GDM1 (cell line): ENCODE measurements around the gene RND1.
"Not testable (repeated sequence)": the region's sequence is repeated elsewhere in the genome, so short reads cannot be mapped to it uniquely, and the experiment has no call there.

ENCODE experiments used
- DNase-seq: peaks from one replicate; lab custom pipeline; 2025; lab: John Stamatoyannopoulos, UW

RND1 gene

DNA sequence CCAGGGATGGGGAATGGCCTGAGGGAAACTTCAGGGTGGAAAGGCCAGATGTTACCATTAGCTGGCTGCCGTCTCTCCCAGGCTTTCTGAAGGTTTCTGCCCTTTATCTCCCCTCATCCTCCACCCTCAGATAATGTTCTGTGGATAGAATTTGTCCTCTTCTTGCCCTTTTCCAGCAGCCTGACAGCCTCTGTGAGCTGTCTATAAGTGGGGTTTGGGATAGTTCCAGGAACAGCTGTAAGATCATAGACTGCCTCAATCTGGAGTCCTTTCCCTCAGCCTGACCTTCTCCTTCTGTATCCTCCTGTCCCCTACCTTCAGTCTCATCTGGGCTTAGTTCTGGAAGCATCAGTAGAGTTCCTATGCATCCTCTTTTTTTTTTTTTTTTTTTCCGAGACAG, 2.8 kb upstream of the RND1 start:
- DNase-seq: no peak

DNA sequence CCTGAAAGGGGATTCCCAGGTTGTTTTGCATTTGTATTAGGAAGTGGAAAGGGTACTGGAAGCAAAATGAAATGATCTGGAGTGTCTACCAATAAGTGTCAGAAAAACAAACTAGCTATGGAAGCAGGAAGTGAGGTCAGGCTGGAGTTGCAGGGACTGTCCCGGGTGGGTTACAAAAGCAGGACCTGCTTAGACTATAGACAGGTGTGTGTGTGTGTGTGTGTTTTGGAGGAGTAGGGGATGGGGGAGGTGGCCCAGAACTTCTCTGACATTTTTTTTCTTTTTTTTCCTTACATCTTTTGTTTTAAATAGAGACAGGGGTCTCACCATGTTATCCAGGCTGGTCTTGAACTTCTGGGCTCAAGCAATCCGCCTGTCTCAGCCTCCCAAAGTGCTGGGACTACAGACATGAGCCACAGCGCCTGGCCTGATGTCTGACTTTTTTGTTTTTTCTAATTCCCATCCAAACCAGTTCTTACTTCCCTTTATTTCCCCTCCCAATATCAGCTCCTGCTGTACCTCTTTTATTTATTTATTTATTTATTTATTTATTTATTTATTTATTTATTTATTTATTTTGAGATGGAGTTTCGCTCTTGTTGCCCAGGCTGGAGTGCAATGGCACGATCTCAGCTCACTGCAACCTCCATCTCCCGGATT, 512 bp upstream of the RND1 start:
- DNase-seq: no peak

DNA sequence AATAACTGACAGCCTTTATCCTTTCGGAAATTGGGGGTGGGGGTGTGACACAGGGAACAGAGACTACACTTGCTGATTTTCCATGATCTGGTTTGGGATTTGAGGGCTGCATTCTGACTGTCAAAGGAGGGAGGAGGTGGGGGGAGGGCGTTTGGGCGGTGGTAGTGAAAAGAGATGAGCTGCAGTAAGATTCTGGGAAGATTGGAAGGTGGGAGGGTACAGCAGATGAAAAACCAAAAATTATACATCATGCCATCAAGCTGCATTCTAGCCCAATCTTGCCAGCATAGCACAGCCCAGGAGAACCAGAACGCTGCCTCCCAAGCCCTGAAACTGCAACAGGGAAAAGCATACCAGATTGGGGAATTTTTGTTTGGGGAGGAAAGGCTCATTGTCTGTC, 2.4 kb downstream of the RND1 start:
- no peak for DNase-seq

DNA sequence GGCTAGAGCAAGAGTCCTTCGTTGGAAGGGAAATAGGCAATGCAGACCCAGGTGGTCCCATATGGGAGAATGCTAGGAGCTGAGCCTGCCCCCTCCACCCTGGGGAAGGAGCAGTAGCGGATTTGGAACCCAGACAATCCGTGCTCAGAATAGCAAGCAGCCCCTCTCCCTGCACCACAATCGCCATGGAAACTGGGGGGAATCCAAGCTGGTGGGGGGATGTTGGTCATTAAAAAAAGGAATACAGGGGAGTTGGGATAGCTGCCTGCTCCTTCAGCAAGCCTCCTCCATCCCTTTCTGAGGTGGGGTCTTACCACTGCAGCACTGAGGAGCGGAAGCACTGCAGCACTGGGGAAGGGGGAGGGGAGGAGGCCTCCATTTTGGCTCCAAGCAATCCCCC, 2.9 kb downstream of the RND1 start:
- no peak for DNase-seq

DNA sequence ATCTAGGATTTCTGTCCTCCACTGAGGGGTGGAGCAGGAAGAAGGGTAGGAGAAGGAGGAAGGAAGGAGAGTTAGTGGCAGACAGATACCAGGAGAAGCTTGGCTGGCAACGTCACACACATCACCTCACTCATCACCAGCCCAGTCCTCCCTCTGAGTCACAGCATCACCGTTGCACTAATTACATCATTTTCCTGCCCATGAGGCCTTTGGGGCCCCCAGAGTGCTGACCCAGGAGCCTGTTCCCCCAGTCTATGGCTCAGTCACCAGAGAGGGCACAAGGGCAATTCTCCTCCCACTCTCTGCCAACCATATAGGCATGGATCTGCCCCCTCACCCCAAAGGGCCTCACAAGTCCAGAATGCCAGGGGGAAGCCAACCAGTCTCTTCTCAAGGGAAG, 4.6 kb downstream of the RND1 start:
- no peak for DNase-seq

DNA sequence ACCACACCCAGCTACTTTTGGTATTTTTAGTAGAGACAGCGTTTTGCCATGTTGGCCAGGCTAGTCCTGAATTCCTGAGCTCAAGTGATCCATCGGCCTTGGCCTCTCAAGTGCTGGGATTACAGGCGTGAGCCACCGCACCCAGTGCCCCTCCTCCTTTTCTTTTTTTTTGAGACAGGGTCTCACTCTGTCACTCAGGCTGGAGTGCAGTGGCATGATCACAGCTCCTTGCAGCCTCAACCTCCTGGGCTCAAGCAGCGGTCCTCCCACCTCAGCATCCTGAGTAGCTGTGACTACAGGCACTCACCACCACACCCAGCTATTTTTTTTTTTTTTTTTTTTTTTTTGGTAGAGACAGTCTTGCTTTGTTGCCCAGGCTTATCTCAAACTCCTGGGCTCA, 5.4 kb downstream of the RND1 start:
- not testable (repeated sequence) for DNase-seq

DNA sequence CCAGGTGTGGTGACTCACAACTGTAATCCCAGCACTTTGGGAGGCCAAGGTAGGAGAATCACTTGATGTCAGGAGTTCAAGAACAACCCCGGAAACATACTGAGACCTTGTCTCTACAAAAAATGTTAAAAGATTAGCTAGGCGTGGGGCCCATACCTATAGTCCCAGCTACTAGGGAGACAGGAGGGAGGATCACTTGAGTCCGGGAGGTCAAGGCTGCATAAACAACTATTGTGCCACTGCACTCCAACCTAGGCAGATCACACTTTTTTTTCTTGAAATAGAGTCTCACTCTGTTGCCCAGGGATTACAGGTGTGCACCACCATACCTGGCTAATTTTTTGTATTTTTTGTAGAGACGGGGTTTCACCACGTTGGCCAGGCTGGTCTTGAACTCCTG, 6.1 kb downstream of the RND1 start:
- no peak for DNase-seq

DNA sequence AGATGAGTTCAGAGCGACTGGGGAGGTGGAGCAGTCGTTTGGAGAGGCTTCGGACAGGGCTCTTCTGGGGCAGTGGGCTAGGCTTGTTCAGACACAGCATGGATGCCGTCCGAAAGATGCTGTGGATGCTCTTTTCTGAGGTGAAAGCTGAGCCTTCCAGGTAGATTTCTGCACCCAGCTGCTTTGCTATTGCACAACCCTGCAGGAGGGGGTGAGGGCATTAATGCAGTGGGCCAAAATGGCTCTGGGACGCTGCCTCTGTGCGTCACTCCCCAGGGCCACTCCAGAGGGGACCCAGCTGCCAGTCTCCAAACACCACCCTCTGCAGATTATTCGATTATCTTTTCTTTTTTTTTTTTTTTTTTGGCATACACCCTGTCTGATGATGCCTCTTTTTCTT, 7.6 kb downstream of the RND1 start:
- DNase-seq: no peak

DNA sequence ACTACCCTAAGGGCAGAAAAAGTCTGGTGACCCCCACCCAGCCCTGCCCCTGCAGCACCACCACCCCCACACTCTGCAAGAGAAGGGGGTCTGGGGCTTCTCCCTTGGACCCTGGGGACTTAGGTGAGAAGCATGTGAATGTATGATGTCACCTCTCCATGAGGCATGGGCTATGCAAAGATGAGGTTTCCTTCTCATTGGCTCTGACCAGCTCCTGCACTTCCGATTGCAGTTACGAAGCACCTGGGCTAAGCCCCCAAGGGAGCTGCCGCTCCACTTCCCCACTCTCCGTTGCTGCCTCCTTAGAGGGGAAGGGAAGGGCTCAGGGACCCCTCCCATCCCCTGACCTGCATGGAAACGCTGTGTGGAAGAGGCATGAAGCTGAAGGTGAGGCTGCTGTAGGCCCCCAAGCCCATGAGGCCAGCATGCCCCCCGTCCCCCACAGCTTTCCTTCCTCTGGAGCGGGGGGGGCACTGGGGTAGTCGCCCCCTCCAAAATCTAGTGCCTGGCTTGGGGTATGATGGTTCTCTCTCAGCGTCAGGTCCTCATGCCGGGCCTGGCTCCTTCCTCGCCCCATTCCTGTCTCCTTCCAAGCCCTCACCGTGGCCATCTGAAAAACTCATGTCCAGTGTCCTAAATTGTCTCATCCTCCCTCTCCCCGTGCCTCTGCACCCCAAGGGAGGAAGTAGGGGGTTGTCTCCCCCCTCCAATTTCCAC, 8.2 kb downstream of the RND1 start:
- no peak for DNase-seq

DNA sequence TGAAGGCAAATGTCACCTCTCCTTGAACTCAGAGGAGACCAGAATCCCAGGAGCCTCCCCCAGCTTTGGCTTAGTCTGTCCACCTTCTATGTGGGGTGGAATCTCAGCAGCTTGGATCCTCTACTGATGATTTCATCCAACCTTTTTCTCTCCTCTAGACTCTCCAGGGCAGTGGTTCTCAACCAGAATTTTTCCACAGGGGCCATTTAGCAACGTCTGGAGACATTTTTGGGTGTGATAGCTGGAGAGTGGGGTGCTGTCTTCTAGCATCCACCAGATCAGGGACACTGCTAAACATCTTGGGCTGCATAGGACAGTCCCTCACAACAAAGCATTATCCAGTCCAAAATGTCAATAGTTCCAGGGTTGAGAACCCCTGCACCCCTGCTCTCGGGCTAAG, 9.3 kb downstream of the RND1 start:
- DNase-seq: no peak

DNA sequence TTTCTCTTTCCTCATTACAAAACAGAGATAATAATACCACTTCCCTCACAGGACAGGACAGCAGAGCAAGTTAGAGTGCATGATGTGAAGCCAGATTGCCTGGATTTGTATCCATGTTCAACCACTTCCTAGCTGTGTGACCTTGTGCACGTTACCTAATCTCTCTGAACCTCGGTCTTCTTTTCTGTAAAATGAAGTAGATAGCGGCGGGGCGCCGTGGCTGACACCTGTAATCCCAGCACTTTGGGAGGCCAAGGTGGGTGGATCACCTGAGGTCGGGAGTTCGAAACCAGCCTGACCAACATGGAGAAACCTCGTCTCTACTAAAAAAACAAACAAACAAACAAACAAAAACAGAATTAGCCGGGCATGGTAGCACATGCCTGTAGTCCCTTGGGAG, 10.7 kb downstream of the RND1 start:
- DNase-seq: not testable (repeated sequence)

DNA sequence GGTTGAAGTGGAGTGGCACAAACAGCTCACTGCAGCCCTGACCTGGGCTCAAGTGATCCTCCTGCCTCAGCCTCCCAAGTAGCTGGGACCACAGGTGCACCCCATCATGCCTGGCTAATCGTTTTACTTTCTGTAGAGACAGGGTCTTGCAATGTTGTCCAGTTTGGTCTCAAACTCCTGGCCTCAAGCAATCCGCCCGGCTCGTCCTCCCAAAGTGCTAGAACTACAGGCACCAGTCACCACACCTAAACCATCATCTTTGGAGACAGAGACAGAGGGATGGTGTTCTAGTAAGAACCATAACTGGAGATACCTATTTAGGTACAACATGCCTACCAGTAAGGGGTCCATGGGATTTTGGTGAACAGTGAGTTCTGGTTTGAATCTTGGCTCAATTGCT, 11.2 kb downstream of the RND1 start:
- DNase-seq: no peak

DNA sequence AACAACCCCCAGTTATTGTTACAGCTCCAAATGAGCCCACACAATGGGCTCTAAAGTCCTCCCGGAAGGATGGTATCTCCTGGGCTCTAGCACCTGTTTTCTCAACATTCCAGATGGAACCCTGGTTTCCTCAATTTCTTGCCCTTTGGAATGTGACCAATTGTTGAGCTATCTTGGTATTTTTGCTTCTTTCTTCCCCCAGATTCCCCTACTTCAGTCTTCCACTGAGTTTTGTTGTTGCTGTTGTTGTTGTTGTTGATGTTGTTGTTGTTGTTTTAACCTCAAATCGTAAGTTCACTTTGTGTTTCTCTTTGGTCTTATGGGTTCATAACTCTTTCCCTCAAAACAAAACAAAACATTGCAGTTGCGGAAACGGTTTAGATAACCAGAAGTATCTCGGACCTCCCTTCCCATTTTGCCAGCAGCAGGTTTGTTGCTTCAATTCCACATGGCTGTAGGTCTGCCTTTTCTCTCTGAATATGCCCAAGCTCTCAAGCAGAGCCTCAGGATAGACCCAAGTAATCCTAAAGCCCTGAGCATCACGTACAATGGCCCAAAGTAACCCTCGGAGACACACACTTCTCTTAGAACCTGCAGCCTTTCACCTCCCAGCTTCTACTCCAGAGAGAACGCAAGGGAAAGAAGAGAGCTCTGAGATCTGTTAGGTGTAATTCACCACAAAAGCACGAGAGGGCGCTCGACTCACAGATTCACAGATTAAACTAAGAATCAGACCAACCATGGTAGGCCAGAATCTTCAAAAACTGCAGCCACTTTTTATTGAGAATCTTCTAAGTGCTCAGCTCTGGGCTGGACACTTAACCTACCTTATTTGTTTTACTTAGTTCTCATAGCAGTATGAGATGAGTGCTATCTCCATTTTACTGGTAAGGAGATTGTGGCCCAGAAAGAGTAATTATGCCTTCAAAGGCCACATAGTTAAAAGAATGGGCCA, 12.7 kb downstream of the RND1 start:
- peak; percentile 77 for DNase-seq

DNA sequence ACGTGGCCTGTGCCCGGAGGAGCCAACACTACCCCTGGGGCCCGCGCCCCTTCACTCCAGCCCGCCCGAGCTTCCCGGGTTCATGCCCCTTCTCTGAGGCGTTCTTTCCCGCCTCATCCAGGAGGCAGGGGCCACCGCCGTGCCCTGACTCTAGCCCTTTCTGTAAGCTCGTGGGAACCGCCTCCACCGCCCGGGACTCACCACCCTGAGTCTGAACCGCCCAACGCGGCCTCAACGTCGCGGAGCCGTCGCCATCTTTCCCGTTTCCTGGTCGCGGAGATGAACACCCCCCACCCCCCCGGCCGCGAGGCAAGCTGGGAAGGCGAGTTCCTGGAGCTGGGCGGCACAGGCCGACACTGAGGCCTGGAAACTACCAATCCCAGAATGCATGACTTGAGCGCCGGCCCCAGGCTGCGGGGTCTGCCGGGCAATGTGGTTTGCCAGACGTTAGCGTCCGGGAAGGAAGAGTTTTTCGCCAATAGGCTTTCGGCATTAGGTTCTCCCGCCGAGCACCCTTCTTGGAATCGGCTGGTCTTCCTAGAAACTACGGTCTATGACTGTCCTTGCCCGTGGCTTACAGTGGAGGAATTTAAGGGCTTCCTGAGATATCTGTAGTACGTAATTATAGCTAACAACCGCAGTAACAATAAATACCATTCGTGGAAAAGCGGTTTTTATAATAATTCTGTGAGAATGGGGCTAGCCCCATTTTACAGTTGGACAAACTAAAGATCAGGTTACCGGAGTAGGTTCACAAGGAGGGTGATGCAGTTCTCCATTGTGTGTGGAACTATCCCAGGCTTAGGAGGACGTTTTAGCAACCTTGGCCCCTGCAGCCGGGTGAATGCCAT, 13.6 kb downstream of the RND1 start, which contains the start of gene DDX23:
DDX23 (minus strand) TSS at position 281 of the 851 bp plus-strand sequence. CDS start 6,381 bp downstream, outside the sequence.
- DNase-seq: peak; percentile 94

DNA sequence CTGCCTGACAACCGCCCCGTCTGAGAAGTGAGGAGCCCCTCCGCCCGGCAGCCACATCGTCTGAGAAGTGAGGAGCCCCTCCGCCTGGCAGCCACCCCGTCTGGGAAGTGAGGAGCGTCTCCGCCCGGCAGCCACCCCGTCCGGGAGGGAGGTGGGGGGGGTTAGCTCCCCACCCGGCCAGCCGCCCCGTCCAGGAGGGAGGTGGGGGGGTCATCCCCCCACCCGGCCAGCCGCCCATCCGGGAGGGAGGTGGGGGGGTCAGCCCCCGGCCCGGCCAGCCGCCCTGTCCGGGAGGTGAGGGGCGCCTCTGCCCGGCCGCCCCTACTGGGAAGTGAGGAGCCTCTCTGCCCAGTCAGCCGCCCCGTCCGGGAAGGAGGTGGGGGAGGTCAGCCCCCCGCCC, 23.6 kb downstream of the RND1 start:
- not testable (repeated sequence) for DNase-seq

DNA sequence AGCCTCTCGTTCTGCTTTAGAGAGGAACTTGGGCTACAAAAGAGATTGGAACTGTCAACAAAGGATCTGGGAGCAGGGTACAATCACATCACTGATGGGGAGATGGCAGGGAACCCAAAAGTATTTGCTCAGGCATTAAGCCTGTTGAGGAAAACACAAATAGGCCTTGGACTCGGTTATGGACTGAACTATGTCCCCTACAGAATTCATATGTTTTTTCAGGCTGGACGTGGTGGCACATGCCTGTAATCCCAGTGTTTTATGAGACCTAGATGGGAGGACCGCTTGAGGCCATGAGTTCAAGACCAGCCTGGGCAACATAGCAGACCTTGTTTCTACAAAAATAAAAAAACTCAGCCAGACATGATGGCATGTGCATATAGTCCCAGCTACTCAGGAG, 27.6 kb downstream of the RND1 start:
- DNase-seq: no peak

DNA sequence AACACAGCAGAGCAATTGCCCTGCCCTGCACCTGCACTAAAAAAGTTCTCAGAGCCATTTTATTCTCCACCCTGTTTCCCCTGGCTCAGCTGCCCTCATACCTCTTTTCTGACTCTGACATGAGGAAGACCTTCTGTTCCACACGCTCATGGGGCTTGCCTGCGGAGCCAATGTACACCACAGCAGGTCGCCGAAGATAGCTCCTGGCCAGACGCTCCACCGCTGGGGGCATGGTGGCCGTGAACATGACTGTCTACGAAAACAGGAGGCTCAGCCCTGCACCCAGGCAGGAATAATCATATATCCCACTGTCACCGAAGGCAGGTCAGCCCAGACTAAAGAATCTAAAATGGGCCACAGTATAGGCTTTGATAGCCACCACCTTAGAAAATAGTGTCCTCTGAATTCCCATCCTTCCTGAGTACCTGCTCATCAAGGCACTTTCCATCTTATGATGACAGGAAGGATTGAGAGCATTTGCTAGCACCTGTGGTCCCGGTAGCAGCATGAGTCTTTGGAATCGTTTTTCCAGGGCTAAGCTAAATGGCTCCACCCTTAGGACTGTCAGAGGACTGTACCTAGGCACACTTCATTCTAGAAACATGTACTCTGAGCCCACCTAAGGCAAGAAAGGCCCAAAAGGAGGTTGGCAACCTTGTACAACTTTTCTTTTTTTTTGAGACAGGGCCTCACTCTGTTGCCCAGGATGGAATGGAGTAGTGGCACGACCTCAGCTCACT, 33.2 kb downstream of the RND1 start:
- DNase-seq: no peak

DNA sequence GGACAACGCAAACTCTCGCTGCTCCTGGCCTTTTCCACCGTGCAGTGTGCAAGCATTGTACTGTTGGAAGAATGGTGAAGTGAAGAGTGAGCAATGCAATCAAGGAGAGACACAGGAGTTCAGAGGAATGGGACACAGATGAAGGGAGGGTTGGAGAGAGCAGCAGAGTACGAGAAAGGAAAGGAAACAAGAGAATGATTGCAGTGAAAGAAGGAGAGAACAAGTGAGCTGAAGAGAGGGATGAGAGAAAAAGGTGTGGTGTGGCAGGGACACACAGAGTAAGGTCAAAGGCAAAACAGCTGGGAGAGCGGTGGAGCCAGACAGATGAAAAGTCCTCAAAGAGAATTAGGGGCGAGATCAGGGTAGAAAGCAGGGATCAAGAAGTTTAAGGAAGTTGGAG, 34.4 kb downstream of the RND1 start:
- no peak for DNase-seq

DNA sequence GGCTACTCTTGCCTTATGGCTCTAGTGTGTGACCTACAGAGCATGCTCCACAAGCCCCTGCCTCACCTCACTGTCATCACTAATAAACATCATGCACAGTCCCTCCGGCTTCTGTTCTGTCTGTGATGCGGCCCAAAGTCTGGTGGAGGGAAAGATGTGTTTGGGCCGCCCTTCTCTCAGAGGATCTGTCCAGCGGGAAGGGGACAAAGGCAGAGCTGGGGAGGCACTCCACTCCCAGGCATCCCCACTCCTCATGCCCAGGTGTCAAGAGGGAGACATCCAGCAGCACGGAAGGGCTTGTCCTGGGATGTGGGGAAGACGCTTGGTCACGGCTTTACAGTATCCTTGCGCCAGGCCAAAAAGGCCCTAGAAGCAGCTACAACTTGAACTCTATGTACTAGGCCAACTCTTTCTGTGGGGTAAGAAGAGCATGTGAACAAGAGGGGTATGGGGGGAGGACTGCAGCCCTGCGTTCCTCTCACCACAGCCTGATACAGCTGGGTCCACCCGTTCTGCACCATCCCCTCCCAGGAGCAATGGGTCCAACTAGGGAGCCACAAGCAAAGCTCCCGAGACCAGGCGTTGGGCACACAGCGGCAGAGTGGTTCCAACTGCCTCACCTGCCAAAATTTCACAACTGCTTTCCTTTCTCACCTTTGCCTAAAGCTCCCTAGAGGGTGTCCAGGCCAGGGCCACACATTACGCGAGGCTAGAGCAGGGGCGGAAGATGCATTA, 36.7 kb downstream of the RND1 start:
- no peak for DNase-seq

DNA sequence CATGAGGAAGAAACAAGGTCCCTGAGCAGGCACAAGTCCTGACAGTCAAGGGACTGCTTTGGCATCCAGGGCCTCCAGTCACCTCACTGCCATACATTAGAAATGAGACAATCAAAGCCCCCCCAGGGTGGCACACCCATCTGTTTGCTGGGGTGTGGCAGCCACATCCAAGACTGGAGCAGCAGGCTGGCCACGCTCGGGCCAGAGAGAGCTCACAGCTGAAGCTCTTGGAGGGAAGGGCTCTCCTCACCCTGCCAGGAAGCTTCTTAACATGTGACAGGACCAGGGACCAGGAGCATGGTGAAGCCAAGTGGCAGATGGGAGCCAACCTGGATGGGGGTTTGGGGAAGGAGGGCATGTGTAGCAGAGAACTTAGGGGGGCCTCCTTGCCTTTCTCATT, 37.4 kb downstream of the RND1 start:
- no peak for DNase-seq
